Anterior cingulate cortex (tissue), 58 donors: Measurements from ENCODE around the gene USP53.
"Not testable (repeated sequence)": the region's sequence is repeated elsewhere in the genome, so short reads cannot be mapped to it uniquely, and the experiment has no call there.

Experiments used
- DNase-seq, 58 donors: peaks; one replicate each; lab custom pipeline; 2025; lab: John Stamatoyannopoulos, UW

The USP53 gene

DNA sequence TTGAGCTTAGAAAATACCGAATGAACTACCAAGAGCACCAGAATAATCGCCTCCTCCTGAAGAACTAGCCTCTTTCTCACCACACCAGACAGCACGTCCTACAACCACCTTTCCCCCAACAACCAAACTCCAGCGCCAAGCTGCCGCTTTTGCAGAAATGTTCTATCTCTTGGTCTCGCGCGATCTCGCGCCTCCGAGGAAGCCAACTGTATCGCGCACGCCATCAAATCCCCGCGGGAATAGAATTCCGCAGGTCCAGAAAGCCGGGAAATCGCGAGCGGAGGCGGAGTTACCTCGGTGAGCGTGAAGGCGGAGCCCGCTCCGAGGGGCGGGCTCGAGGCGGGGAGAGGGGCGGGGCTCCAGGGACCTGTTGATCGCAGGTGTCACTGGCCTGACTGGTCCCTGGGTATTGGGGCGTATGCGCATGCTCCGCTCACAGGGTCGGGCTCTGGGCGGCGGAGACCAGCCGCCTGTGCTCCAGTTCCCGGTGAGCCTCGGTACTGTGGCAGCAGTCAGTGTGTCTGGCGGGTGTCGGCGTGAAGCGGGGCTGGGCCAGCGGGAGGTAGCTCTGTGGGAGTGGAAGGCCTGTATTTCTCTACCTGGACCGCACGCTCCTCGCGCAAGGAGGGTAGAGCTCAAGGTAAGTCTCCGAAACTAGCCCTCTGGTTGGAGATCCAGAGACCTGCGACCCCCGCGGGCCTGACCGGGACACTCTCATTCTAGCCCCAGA is at the start of gene USP53:
Gene USP53 (plus strand): TSS at position 480 of the 730 bp plus-strand sequence. CDS start 27,047 bp downstream, outside the sequence.
- peak; percentile 58 to 98 (median 91) for DNase-seq

DNA sequence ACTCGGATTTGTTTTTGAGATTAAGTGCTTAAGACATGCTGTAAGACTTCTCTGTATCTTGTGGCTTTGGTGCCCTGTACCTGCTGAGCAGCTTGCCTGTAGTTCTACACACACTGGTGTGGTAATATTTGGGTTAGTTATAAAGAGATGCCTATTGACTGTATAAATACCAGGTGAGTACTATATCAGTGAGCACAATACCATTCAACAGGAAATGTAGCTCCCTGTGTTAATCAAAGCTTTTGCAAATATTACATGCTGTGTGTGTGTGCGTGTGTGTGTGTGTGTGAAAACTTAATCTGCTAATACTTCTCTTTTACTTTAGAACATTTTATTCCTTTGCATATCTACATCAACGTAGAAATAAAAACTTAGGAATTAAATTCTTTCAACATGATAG is 46.7 kb upstream of the USP53 start:
- no peak for DNase-seq

DNA sequence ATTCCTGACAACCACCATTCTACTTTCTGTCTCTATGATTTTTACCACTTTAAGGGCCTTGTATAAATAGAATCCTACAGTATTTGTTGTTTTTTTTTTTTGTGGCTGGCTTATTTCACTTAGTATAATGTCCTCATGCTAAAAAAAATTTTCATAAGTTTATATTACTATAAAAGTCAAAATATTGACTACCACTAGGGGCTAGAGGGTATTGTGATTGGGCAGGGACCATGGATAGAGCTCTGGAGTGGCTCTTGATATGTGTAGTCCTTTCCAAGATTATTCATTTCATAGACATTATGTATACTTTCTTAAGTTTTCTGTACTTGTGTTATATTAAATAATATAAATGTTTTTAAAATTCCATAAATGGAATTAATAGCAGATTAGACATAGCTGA is 42.3 kb upstream of the USP53 start:
- no peak for DNase-seq

DNA sequence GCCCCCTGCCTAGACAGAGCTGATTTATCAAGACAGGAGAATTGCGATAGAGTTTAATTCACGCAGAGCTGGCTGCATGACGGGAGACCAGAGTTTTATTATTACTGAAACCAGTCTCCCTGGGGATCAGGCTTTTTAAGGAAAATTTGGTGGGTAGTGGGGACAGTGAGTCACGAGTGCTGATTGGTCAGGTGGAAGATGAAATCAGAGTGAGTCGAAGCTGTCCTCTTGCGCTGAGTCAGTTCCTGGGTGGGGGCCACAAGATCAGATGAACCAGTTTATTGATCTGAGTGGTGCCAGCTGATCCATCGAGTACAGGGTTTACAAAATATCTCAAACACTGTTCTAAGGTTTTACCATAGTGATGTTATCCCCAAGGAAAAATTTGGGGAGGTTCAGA is 40.3 kb upstream of the USP53 start:
- DNase-seq = no peak

DNA sequence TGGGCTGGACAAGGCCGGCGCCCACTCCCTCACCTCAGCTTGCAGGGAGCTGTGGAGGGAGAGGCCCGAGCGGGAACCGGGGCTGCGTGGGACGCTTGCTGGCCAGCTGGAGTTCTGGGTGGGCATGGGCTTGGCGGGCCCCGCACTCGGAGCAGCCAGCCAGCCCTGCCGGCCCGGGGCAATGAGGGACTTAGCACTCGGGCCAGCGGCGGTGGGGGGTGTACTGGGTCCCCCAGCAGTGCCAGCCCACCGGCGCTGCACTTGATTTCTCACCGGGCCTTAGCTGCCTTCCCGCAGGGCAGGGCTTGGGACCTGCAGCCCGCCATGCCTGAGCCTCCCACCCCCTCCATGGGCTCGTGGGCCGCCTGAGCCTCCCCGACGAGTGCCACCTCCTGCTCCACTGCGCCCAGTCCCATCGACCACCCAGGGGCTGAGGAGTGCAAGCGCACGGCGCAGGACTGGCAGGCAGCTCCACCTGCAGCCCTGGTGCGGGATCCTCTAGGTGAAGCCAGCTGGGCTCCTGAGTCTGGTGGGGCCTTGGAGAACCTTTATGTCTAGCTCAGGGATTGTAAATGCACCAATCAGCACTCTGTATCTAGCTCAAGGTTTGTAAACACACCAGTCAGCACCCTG is 38.7 kb upstream of the USP53 start:
- DNase-seq = not testable (repeated sequence)

DNA sequence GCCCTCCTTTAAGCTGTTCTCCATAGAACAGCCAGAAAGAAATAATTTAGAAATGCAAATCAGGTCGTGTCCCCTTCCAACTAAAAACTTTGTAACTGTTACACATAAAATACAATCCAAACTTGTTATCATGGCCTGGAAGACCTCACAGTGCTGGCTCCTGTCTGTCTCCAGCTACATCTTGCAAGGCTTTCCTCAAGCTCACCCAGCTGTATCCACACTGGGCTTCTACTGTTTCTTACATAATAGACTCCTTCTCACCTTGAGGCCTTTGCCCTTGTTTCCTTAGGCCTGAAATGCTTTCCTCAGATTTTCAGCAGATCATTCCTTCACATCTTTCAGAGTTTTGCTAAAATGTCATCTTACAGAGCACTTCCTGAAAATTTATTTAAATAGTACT is 33.5 kb upstream of the USP53 start:
- no peak for DNase-seq

DNA sequence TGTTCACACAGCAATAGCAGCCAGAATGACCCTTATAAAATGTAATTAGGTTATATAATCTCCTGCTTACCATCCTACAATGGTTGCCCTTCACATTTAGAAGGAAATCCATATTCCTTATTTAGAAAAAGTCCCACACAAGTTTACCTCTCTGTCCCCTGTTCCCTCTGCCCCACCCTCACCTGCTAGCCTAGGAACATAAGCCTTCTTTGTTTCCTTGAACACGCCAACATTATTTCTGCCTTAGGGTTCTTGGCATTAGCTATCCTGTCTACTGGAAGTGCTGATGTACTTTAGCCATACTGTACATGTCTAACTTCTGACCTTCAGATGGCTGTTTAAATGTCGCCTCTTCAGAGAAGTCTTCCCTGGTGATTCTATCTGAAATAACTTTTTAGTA is 28.4 kb upstream of the USP53 start:
- no peak for DNase-seq

DNA sequence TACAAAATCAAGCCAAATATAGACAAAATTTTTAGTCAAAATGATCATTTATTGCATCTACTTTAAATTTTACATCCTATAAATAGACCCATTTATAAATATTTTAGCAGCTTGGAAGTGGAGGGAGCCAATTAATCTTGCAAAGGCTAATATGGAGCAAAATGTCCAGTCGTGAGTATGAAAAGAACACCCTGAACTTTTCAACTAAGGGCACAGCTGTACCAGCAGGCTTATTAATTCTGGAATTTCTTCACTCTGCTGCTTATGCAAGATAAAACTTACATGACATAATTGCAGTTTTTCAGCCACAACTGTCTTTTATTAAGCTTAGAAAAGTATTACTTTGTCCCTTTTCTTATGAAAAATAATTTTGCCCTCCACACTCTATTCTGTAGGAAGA is 22.9 kb upstream of the USP53 start:
- no peak for DNase-seq

DNA sequence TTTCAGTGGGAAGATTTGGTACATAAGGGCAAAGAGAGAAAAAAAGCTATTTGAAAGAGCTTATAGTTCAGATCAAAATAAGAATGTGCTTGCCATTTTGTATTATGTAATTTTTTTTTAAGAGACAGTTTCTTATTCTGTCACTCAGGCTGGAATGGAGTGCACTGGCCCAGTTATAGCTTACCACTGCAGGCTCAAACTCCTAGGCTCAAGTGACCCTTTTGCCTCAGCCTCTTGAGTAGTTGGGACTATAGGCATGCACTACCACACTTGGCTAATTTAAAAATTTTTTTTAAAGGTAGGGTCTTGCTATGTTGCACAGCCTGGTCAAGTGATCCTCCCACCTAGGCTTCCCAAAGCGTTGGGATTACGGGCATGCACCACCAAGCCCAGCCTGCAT is 22.2 kb upstream of the USP53 start:
- no peak for DNase-seq

DNA sequence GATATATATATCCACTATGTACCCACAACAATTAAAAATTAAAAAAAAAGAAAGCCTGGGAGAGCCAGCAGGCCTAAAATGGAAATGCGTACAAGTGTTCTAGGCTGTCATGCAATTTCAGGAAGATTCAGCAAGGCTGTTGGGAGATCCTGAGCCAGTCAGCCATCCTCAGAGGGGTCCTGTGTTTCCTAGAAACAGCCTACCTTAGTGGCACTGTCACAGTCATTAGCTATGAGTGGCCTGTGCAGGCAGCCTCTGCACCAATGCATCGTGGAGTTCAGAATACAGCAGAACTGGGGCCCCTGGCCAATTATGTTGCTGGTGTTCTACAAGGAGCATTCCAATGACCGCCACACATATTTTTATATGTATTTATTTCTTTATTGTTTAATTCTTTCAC is 21.0 kb upstream of the USP53 start:
- no peak for DNase-seq

DNA sequence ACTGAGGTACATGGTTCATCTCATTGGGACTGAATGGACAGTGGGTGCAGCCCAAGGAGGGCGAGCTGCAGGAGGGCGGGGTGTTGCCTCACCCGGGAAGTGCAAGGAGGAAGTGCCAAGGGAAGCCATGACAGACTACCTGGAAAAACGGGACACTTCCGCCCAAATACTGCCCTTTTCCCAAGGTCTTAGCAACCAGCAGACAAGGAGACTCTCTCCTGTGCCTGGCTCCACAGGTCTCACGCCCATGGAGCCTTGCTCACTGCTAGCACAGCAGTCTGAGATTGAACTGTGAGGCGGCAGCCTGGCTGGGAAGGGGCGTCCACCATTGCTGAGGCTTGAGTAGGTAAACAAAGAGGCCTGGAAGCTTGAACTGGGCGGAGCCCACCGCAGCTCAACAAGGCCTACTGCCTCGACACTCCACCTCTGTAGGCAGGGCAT is 14.7 kb upstream of the USP53 start:
- no peak for DNase-seq

DNA sequence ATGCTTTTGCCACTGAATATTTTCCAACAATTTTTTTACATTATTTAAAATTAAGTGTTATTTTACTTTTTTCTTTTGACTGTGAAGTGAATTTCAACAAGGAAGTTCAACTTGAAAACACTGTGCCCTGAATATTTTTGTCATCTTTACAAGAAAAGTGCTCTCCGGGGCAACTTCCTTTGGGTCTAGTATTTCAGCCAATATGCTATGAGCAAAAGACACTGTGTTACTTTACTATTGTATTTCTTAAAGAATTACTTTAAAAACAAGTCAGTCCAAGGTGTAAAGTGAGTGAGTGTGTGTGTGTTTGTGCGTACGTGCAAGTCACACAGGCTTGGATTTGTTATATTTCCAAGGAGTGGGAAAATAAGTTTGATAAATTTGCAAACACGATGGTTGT is 7.6 kb upstream of the USP53 start:
- peak in 2 of 58 donors; percentile 2 to 42 for DNase-seq

DNA sequence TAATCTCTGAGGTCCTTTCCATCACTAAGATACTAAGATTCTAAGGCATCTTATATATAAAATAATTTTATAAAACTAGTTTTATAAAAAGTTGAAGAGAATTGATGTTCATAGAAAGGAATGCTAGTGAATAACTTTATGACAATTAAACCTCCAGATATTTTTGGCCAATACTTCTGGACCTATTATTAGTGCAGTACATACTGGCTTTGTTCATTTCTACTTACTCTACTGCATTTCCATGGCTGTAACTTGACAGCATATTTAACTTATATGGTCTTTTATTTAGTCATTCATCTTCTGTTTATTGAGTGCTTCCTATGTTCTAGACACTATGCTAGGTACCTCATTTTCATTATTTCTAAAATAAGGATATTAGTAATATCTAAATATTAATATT is 6.8 kb upstream of the USP53 start:
- no peak for DNase-seq

DNA sequence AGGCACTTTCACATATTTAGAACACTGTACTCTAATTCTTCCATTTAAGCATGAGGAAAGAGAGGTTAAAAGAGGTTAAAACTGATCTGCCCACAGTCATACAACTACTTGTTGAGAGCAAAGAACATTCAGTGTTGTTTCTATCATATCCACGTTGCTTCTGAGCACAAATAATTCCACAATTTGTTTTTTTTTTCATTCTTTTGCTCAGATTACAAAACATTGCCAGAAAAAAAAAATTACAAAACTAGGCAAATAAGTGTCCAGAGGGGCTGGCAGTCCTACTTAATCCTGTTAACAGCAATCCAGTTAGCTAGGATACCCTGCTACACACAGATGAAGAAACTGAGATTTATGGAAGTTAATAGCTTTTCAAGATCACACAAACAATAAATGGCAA is 6.3 kb upstream of the USP53 start:
- no peak for DNase-seq

DNA sequence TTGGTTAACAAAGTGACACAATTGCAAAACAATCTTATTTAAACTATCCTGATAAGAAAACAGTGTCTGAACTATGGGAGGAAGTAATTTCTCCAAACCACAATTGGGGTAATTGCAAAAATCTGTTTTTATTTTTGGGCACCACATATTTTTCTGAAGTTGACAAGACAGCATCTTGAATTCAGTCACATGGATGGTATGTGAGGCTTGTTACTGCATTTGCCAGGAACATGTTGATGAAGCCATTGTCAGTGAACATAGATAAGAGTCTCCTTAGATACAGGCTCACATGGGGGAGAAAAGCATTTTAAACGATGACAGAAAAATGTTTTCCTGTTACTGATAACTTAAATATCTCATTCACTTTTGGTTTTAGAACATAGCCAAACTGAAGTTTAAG is 5.5 kb upstream of the USP53 start:
- DNase-seq = no peak

DNA sequence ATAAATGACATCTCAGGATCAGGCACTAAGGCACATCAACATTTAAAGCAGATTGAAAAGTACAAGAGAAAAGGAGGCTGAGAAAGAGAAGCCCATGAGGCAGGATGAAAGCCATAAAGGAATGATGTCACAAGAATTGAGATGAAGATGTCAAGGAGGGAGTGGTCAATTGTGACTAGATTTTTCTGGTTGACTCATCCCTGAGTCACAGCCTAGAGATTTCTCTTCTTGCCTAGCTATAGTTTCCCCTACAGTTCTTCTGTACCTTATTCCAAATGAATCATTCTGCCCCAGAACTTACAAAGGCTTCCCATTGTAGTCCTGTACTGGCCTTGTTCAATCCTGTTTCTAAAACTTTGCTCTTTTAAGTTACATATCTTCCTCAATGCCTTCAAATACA is 3.4 kb upstream of the USP53 start:
- DNase-seq = no peak

DNA sequence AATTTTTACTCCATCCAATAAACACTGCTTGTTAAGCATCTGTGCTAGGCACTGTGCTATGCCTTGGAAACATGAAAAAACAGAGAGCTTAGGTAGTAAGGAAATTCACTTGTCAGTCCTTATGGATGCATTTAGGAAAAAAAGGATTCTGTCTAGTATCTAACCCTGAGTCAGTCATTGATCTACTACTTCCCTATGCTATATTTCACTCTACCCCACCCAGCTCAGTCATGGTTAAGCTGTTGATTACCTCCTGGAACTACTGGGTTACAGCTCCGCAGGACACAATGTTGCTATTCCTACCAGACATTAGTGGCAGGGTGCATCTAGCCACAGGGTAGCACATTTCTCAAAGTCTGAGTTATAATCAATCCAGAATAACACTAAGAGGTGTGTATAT is 2.9 kb upstream of the USP53 start:
- DNase-seq = no peak

DNA sequence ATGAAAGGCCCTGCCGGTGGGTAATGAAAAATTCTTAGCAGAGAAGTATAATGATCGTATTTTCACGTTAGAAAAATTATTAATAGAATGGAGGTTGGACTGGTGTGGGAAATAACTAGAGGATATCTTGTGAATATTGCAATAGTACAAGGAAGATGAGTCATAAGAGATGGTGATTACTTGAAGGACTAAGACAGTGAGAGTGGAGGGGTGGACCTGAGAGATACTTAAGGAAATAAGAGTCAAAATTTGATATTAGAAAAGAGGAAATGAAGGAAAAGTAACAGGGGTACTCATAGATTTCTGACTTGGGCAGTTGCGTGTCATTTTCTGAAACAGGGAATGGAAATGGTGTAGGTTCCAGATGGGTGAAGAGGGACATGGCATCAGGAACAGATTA is 1.7 kb upstream of the USP53 start:
- no peak for DNase-seq

DNA sequence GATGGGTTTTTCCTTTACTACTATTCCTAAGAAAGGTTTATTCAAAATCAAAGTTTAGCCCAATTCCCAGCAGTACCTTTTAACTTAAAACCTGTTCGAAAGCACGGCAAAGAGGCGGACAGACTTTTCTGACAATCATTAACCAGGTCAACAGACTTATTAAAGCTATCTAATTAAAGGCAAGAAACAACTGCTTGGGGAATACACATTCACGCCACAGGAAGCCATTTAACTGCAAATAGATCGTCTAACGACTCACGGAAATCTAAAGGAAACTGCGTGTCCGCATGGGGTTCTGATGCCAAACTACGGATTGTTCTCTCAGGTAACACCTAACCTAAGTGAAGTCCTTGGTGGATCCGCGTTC is 663 bp upstream of the USP53 start:
- DNase-seq = no peak

DNA sequence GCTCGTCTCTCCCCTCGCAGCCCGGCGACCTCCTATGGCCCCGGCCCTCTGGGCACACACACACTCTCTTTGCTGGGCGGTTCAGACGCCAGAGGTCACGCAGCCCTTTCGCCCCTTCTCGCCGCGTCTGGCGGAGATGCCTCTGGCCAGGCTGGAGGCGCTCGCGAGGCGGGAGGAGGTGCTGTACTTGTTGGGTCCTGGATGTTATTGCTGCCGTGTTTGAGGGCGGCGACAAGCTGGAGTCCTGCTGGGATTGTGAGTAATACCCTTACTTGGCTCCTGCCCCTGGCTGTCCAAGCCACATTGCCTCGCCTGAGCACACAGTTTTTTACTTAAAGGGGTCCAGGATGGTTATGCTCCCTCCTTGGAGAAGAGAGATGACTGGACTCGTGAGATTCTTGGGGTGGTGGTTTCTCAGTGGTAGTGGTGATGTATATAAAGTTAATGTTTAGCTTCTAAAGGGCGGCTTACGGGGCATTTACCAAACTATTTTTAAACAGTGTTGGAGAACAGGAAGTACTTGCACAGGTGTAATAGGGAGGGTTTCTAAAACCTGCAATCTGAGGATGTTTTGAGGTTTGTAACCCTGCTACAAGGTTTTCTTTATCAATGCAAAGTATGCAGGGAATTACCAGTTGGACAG is 572 bp downstream of the USP53 start:
- peak in 55 of 58 donors; percentile 29 to 85 (median 66) for DNase-seq

DNA sequence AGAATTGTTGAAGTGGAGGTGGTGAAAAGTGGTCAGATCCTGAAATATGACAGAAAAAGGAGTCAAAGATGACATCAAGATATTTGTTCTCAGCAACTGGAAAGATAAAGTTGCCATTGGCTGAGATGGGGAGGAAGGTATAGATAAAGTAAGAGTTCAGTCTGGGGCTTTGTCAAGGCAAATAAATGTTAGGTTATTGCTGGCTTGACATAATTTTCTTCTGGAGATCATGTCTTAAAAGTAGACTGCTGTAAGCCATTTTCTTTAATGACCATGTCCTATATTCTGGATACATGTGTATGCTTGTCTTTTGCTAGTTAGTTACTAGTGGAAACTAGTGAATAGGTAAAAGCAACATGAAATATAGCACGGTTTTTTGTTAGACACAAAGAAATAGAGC is 5.6 kb downstream of the USP53 start:
- DNase-seq = no peak

DNA sequence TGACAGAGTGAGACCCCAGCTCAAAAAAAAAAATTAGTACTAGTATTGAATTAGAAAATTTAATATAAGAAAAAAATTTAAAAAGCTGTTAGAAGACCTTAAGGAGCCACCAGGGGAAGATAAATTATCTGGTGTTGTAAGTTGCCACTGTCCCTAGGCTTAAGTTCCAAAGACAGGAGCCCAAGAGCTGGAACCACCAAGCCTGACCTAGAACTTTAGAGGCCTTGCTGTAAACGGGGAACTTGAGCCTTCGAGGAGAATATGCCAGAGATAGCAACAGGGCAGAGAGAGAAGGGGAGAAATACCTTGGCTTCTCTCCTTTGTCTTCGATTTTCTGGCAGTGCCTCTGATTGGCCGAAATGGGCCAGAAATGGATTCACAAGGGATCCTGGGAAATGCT is 8.9 kb downstream of the USP53 start:
- no peak for DNase-seq
